Activated T-helper 1 cell treated with anti-CD3 and anti-CD28 coated beads, Interleukin-12 subunit alpha, Interleukin-12 subunit beta, Interleukin-2, Interleukin-4 antibody, amounts not matched to agents 30 ng/mL and 10 ng/mL and 1 ng/mL, durations not matched to agents 14 hours and 24 hours and 36 hours (primary cell): ENCODE measurements around the gene ABCA3. TPM values are rescaled to one million over a fixed set of nuclear protein-coding genes. Genes with fewer than 3 reads are reported as not detected.
A peak's percentile ranks its signal among the peaks of the same experiment; 100 is the strongest.

Source experiments
- DNase-seq: peaks from one replicate; pipeline ENCODE4 v3.0.0; 2021; ENCODE audit warnings: low spot score
- H3K27ac Mint-ChIP-seq: one replicate; pipeline ENCODE4 v1.8.0; 2021; ENCODE audit warnings: mild to moderate bottlenecking, mixed read lengths
- H3K27me3 Mint-ChIP-seq: one replicate; pipeline ENCODE4 v1.8.0; 2022; ENCODE audit warnings: mild to moderate bottlenecking, moderate library complexity, mixed read lengths; ENCODE audit not compliant: insufficient read depth
- H3K36me3 Mint-ChIP-seq: one replicate; pipeline ENCODE4 v1.8.0; 2021; ENCODE audit warnings: low read depth, mixed read lengths
- H3K4me1 Mint-ChIP-seq: one replicate; pipeline ENCODE4 v1.8.0; 2021; ENCODE audit warnings: low read depth, mixed read lengths
- H3K4me3 Mint-ChIP-seq: one replicate; pipeline ENCODE4 v1.8.0; 2021; ENCODE audit warnings: mild to moderate bottlenecking, moderate library complexity, mixed read lengths
- H3K9me3 Mint-ChIP-seq: one replicate; pipeline ENCODE4 v1.8.0; 2021; ENCODE audit warnings: mixed read lengths
- intact Hi-C: fragments of 100-400 bp; cut with micrococcal nuclease; formaldehyde crosslinking; loops from one replicate; pipeline ENCODE4 v1.15.1; 2024
- total RNA-seq: library from RNA; stranded (reverse); gene quantifications from 2 replicates; pipeline ENCODE4 v1.2.3, GENCODE V29; 2022

Gene ABCA3
- total RNA-seq, 1 donor from 2014 or later: 9.0 TPM

- no peak overlapping the region for H3K27ac Mint-ChIP-seq
- intact Hi-C loops: no loop called here
- no peak for DNase-seq
- H3K27me3 Mint-ChIP-seq: peaks cover 2% of the 10 kb centered on the region
- no peak overlapping the region for H3K4me3 Mint-ChIP-seq
- H3K9me3 Mint-ChIP-seq: no peaks in the 10 kb centered on the region
- H3K4me1 Mint-ChIP-seq: no peaks in the 10 kb centered on the region
- H3K36me3 Mint-ChIP-seq: peaks cover 8% of the 10 kb centered on the region
These were observed 105.7 kb downstream of the ABCA3 start for GRCh38 chr16:2234813-2235170.

- Mint-ChIP-seq H3K36me3 (peaks cover 9% of the 10 kb centered on the region), H3K9me3 (no peaks in the 10 kb centered on the region), H3K27me3 (peaks cover 2% of the 10 kb centered on the region), H3K27ac (no peak overlapping the region), H3K4me1 (no peaks in the 10 kb centered on the region), H3K4me3 (no peak overlapping the region)
- intact Hi-C loops: no loop called here
- DNase-seq: no peak
These were observed 106.4 kb downstream of the ABCA3 start for GRCh38 chr16:2233872-2234812.

- intact Hi-C loops: no loop called here
- no peaks in the 10 kb centered on the region for H3K9me3 Mint-ChIP-seq
- H3K36me3 Mint-ChIP-seq: peaks cover 9% of the 10 kb centered on the region
- no peak overlapping the region for H3K27ac Mint-ChIP-seq
- DNase-seq: no peak
- peaks cover 2% of the 10 kb centered on the region for H3K27me3 Mint-ChIP-seq
- no peaks in the 10 kb centered on the region for H3K4me1 Mint-ChIP-seq
- no peak overlapping the region for H3K4me3 Mint-ChIP-seq
These were observed 107.3 kb downstream of the ABCA3 start for GRCh38 chr16:2233046-2233775.

GRCh38 chr16:2232094-2232990 lies 108.2 kb downstream of the ABCA3 start:
- H3K4me1 Mint-ChIP-seq: no peaks in the 10 kb centered on the region
- intact Hi-C loops: no loop called here
- H3K36me3 Mint-ChIP-seq: peaks cover 9% of the 10 kb centered on the region
- H3K4me3 Mint-ChIP-seq: no peak overlapping the region
- no peaks in the 10 kb centered on the region for H3K9me3 Mint-ChIP-seq
- no peak overlapping the region for H3K27ac Mint-ChIP-seq
- no peak for DNase-seq
- peaks cover 2% of the 10 kb centered on the region for H3K27me3 Mint-ChIP-seq

GRCh38 chr16:2231016-2231931 lies 109.3 kb downstream of the ABCA3 start:
- intact Hi-C loops: no loop called here
- Mint-ChIP-seq H3K27ac (no peak overlapping the region), H3K9me3 (no peaks in the 10 kb centered on the region), H3K36me3 (peaks cover 9% of the 10 kb centered on the region), H3K27me3 (peaks cover 2% of the 10 kb centered on the region), H3K4me1 (no peaks in the 10 kb centered on the region), H3K4me3 (no peak overlapping the region)
- DNase-seq: no peak

- intact Hi-C loops: no loop called here
- Mint-ChIP-seq H3K27ac (no peak overlapping the region), H3K4me3 (no peak overlapping the region), H3K9me3 (no peaks in the 10 kb centered on the region), H3K36me3 (peaks cover 7% of the 10 kb centered on the region), H3K4me1 (no peaks in the 10 kb centered on the region), H3K27me3 (peaks cover 1% of the 10 kb centered on the region)
- DNase-seq: no peak
These were observed 110.2 kb downstream of the ABCA3 start for GRCh38 chr16:2230376-2230775.

- Mint-ChIP-seq H3K27ac (no peak overlapping the region), H3K4me3 (no peak overlapping the region)
- intact Hi-C loops: no loop called here
These were observed 110.8 kb downstream of the ABCA3 start for GRCh38 chr16:2229632-2230250.

GRCh38 chr16:2229091-2229490 lies 111.4 kb downstream of the ABCA3 start:
- no peaks in the 10 kb centered on the region for H3K27me3 Mint-ChIP-seq
- no peak overlapping the region for H3K27ac Mint-ChIP-seq
- intact Hi-C loops: no loop called here
- H3K4me1 Mint-ChIP-seq: peaks cover 9% of the 10 kb centered on the region
- H3K9me3 Mint-ChIP-seq: no peaks in the 10 kb centered on the region
- DNase-seq: no peak
- peaks cover 4% of the 10 kb centered on the region for H3K36me3 Mint-ChIP-seq
- H3K4me3 Mint-ChIP-seq: no peak overlapping the region

More at GRCh38 chr16:2229632-2230250, 110.8 kb downstream of the ABCA3 start:
- Mint-ChIP-seq H3K27me3 (no peaks in the 10 kb centered on the region), H3K9me3 (no peaks in the 10 kb centered on the region), H3K4me1 (peaks cover 3% of the 10 kb centered on the region), H3K36me3 (peaks cover 4% of the 10 kb centered on the region)
- no peak for DNase-seq

- Mint-ChIP-seq H3K36me3 (peaks cover 4% of the 10 kb centered on the region), H3K4me1 (peaks cover 9% of the 10 kb centered on the region), H3K27ac (no peak overlapping the region), H3K9me3 (no peaks in the 10 kb centered on the region), H3K4me3 (no peak overlapping the region), H3K27me3 (no peaks in the 10 kb centered on the region)
- DNase-seq: no peak
- intact Hi-C loops: no loop called here
These were observed 112.2 kb downstream of the ABCA3 start for GRCh38 chr16:2228161-2228824.

- peaks cover 4% of the 10 kb centered on the region for H3K36me3 Mint-ChIP-seq
- no peaks in the 10 kb centered on the region for H3K27me3 Mint-ChIP-seq
- intact Hi-C loops: no loop called here
- no peak overlapping the region for H3K27ac Mint-ChIP-seq
- no peak overlapping the region for H3K4me3 Mint-ChIP-seq
- no peak for DNase-seq
- H3K4me1 Mint-ChIP-seq: peaks cover 9% of the 10 kb centered on the region
- H3K9me3 Mint-ChIP-seq: no peaks in the 10 kb centered on the region
These were observed 113.6 kb downstream of the ABCA3 start for GRCh38 chr16:2226918-2227317.

- DNase-seq: no peak
- peak overlapping the region; percentile 42 for H3K4me3 Mint-ChIP-seq
- H3K27ac Mint-ChIP-seq: no peak overlapping the region
- peaks cover 4% of the 10 kb centered on the region for H3K36me3 Mint-ChIP-seq
- H3K27me3 Mint-ChIP-seq: no peaks in the 10 kb centered on the region
- no peaks in the 10 kb centered on the region for H3K9me3 Mint-ChIP-seq
- intact Hi-C loops: no loop called here
- peaks cover 9% of the 10 kb centered on the region for H3K4me1 Mint-ChIP-seq
These were observed 114.2 kb downstream of the ABCA3 start for GRCh38 chr16:2226245-2226793.
